IMR-90 (cell line): ENCODE results near the gene ADCYAP1R1. TPM values are rescaled to one million over a fixed set of nuclear protein-coding genes. Genes with fewer than 3 reads are reported as not detected.

Experiments used
- ATAC-seq: fragments of 200-7000 bp; cut with Tn5 transposase; 2 replicates; pipeline ENCODE4 v1.9.1; 2020; ENCODE audit warnings: low read depth, mild to moderate bottlenecking, moderate library complexity
- BruUV-seq: library from RNA; stranded (reverse); fragments of 400-500 nt; replicated peaks from 2 replicates; lab custom pipeline; 2021; lab: Mats Ljungman, UMichigan
- CTCF ChIA-PET: fragments of 300-600 bp; formaldehyde crosslinking; extraction: SDS; loops from one replicate; lab custom pipeline; 2021; ENCODE audit warnings: antibody characterized with exemption; lab: Yijun Ruan, JAX
- POLR2A ChIA-PET: fragments of 300-600 bp; sonication (Branson Sonifier 250); formaldehyde crosslinking; loops from one replicate; lab custom pipeline; 2022; ENCODE audit warnings: antibody characterized with exemption; ENCODE audit not compliant: unreplicated experiment; lab: Charles Lee
- DNase-seq: peaks from one replicate; pipeline ENCODE4 v3.0.0; 2013
- H2AFZ ChIP-seq: replicated peaks from 2 replicates; pipeline ENCODE3; 2013; ENCODE audit warnings: low read length, mild to moderate bottlenecking; ENCODE audit not compliant: poor library complexity
- H2AK5ac ChIP-seq: 2 replicates; pipeline ENCODE4 v1.6.1; 2013; ENCODE audit warnings: low read depth, low read length, inconsistent platforms
- H2AK9ac ChIP-seq: replicated peaks from 2 replicates; pipeline ENCODE3; 2013; ENCODE audit warnings: mild to moderate bottlenecking, low read depth, low read length, moderate library complexity; ENCODE audit not compliant: poor library complexity
- H2BK120ac ChIP-seq: 2 replicates; pipeline ENCODE4 v1.6.1; 2013; ENCODE audit warnings: low read depth, low read length, inconsistent platforms
- H2BK15ac ChIP-seq: 3 replicates; pipeline ENCODE4 v1.6.1; 2013; ENCODE audit warnings: low read depth, low read length, inconsistent platforms
- H2BK20ac ChIP-seq: 2 replicates; pipeline ENCODE4 v1.6.1; 2013; ENCODE audit warnings: low read depth, mild to moderate bottlenecking, inconsistent platforms, low read length, moderate library complexity
- H2BK5ac ChIP-seq: 2 replicates; pipeline ENCODE4 v1.6.1; 2013; ENCODE audit warnings: mild to moderate bottlenecking, low read depth, low read length, inconsistent platforms; ENCODE audit not compliant: poor library complexity, severe bottlenecking
- H3K14ac ChIP-seq: replicated peaks from 2 replicates; pipeline ENCODE4 v1.6.1; 2013; ENCODE audit warnings: low read depth, low read length, inconsistent platforms
- H3K18ac ChIP-seq: 2 replicates; pipeline ENCODE4 v1.6.1; 2013; ENCODE audit warnings: low read depth, low read length, control low read depth
- H3K23ac ChIP-seq: 2 replicates; pipeline ENCODE4 v1.6.1; 2013; ENCODE audit warnings: low read depth, low read length, inconsistent platforms
- H3K27ac ChIP-seq: 2 replicates; pipeline ENCODE4 v1.5.1; 2013; ENCODE audit warnings: mild to moderate bottlenecking, control low read depth, low read length; ENCODE audit not compliant: insufficient read depth
- H3K27me3 ChIP-seq: 2 replicates; pipeline ENCODE4 v1.6.1; 2013; ENCODE audit warnings: low read length; ENCODE audit not compliant: control insufficient read depth, insufficient read depth
- H3K36me3 ChIP-seq: 2 replicates; pipeline ENCODE4 v1.6.1; 2013; ENCODE audit warnings: low read length, mixed read lengths; ENCODE audit not compliant: control insufficient read depth, insufficient read depth
- H3K4ac ChIP-seq: 2 replicates; pipeline ENCODE4 v1.6.1; 2013; ENCODE audit warnings: low read depth, low read length, inconsistent platforms
- H3K4me1 ChIP-seq: 2 replicates; pipeline ENCODE4 v1.6.1; 2013; ENCODE audit warnings: low read length, mixed read lengths; ENCODE audit not compliant: control insufficient read depth, insufficient read depth
- H3K4me2 ChIP-seq: 2 replicates; pipeline ENCODE4 v1.6.1; 2013; ENCODE audit warnings: low read depth, mild to moderate bottlenecking, control low read depth, low read length, moderate library complexity
- H3K4me3 ChIP-seq: 2 replicates; pipeline ENCODE4 v1.5.1; 2013; ENCODE audit warnings: low read depth, mild to moderate bottlenecking, control low read depth, low read length, moderate library complexity; ENCODE audit not compliant: insufficient read depth
- H3K56ac ChIP-seq: 2 replicates; pipeline ENCODE4 v1.6.1; 2013; ENCODE audit warnings: low read length, inconsistent platforms; ENCODE audit not compliant: insufficient read depth; ENCODE audit errors: extremely low read depth
- H3K79me1 ChIP-seq, 2 experiments: 2 replicates each; pipeline ENCODE4 v1.6.1; 2013; ENCODE audit warnings: low read length in 2 of 2, inconsistent platforms in 1 of 2, low read depth in 1 of 2
- H3K9ac ChIP-seq: 2 replicates; pipeline ENCODE4 v1.6.1; 2013; ENCODE audit warnings: low read depth, low read length, control low read depth
- H3K9me1 ChIP-seq: 2 replicates; pipeline ENCODE4 v1.6.1; 2013; ENCODE audit warnings: low read length, inconsistent platforms; ENCODE audit not compliant: insufficient read depth
- H3K9me3 ChIP-seq: 2 replicates; pipeline ENCODE4 v1.6.1; 2013; ENCODE audit warnings: low read length; ENCODE audit not compliant: control insufficient read depth, insufficient read depth
- H4K20me1 ChIP-seq: 2 replicates; pipeline ENCODE4 v1.6.1; 2013; ENCODE audit warnings: low read length, inconsistent platforms; ENCODE audit not compliant: insufficient read depth
- H4K5ac ChIP-seq: 2 replicates; pipeline ENCODE4 v1.6.1; 2013; ENCODE audit warnings: mild to moderate bottlenecking, low read depth, low read length, control low read depth
- H4K8ac ChIP-seq, 2 experiments: 2 replicates each; pipeline ENCODE4 v1.6.1; 2013; ENCODE audit warnings: low read depth in 2 of 2, low read length in 2 of 2, control low read depth in 1 of 2, inconsistent platforms in 1 of 2
- H4K91ac ChIP-seq: 2 replicates; pipeline ENCODE4 v1.6.1; 2013; ENCODE audit warnings: low read depth, low read length, inconsistent platforms; ENCODE audit not compliant: insufficient read depth
- BHLHE40 ChIP-seq: fragments of 150-350 bp; IDR thresholded peaks from 2 replicates; pipeline ENCODE4 v1.6.1; 2016; ENCODE audit warnings: mild to moderate bottlenecking, low read depth, low read length
- CEBPB ChIP-seq: IDR thresholded peaks from 2 replicates; pipeline ENCODE4 v1.6.1; 2012; ENCODE audit warnings: low read depth, low read length, improper control_type of control experiment
- CHD1 ChIP-seq: IDR thresholded peaks from 2 replicates; pipeline ENCODE4 v1.6.1; 2012; ENCODE audit warnings: low read depth, low read length, improper control_type of control experiment
- ELK1 ChIP-seq: fragments of 150-350 bp; IDR thresholded peaks from 2 replicates; pipeline ENCODE4 v1.6.1; 2016; ENCODE audit warnings: low read depth, mild to moderate bottlenecking, low read length, moderate library complexity, borderline replicate concordance
- MAFK ChIP-seq: IDR thresholded peaks from 2 replicates; pipeline ENCODE4 v1.6.1; 2012; ENCODE audit warnings: low read depth, low read length, improper control_type of control experiment
- MAZ ChIP-seq: IDR thresholded peaks from 2 replicates; pipeline ENCODE4 v1.6.1; 2012; ENCODE audit warnings: low read depth, mild to moderate bottlenecking, low read length, improper control_type of control experiment, moderate library complexity, borderline replicate concordance
- MXI1 ChIP-seq: IDR thresholded peaks from 2 replicates; pipeline ENCODE4 v1.6.1; 2012; ENCODE audit warnings: low read depth, mild to moderate bottlenecking, low read length, moderate library complexity, borderline replicate concordance
- NFE2L2 ChIP-seq: fragments of 150-350 bp; IDR thresholded peaks from 2 replicates; pipeline ENCODE4 v1.6.1; 2016; ENCODE audit warnings: low read depth, mild to moderate bottlenecking, low read length
- RAD21 ChIP-seq: IDR thresholded peaks from 2 replicates; pipeline ENCODE4 v1.6.1; 2012; ENCODE audit warnings: low read length, improper control_type of control experiment
- RCOR1 ChIP-seq: IDR thresholded peaks from 2 replicates; pipeline ENCODE4 v1.6.1; 2012; ENCODE audit warnings: mild to moderate bottlenecking, low read length, improper control_type of control experiment; ENCODE audit not compliant: insufficient replicate concordance
- RFX5 ChIP-seq: IDR thresholded peaks from 2 replicates; pipeline ENCODE4 v1.8.0; 2012; ENCODE audit warnings: low read depth, mild to moderate bottlenecking, low read length, moderate library complexity
- SMC3 ChIP-seq: fragments of 150-350 bp; IDR thresholded peaks from 2 replicates; pipeline ENCODE4 v1.6.1; 2016; ENCODE audit warnings: low read depth, mild to moderate bottlenecking, antibody characterized with exemption, low read length, moderate library complexity
- WGBS, 2 experiments: methylation state at CpG; one replicate each; pipeline versions ENCODE4 v1.1.5 to v1.1.7; 2013; ENCODE audit warnings: missing lambda C conversion rate in 2 of 2; ENCODE audit not compliant: insufficient read length in 1 of 2; ENCODE audit errors: extremely low coverage in 2 of 2; 5-methylcytosine and 5-hydroxymethylcytosine counted together
- dilution Hi-C: fragments of 300-500 bp; cut with HindIII; formaldehyde crosslinking; loops from one replicate; pipeline ENCODE4 v1.14.3; 2018; ENCODE audit warnings: low sequenced_read_pairs; ENCODE audit not compliant: unreplicated experiment
- in situ Hi-C: fragments of 300-500 bp; cut with MboI; formaldehyde crosslinking; loops from 3 replicates; pipeline ENCODE4 v1.14.3; 2019; ENCODE audit warnings: low sequenced_read_pairs, inconsistent platforms, mixed read lengths
- intact Hi-C: fragments of 100-400 bp; cut with micrococcal nuclease; formaldehyde crosslinking; loops from 2 replicates; pipeline ENCODE4 v1.10.0; 2022
- polyA plus RNA-seq, 3 experiments: library from polyadenylated mRNA; depleted of rRNA; stranded (reverse); fragments of >200 nt; gene quantifications; 2 replicates each; pipeline ENCODE4 v1.2.3, GENCODE V29; 2012; ENCODE audit warnings: low replicate concordance in 1 of 3
- total RNA-seq: library from RNA; depleted of rRNA; stranded (reverse); fragments of >200 nt; gene quantifications from 2 replicates; pipeline ENCODE4 v1.2.3, GENCODE V29; 2012

The ADCYAP1R1 gene
- total and polyA plus RNA-seq, 2 of the 4 experiments (the other 2 are of a cell fraction) = not detected

- no peak overlapping the region for H2BK20ac ChIP-seq
- H3K27me3 ChIP-seq = peaks cover 8% of the 10 kb centered on the region
- no peak for DNase-seq
- no peaks in the 10 kb centered on the region for H3K9me1 ChIP-seq
- H3K27ac ChIP-seq = no peak overlapping the region
- H2BK5ac ChIP-seq = no peak overlapping the region
- no peak overlapping the region for H3K23ac ChIP-seq
- no peaks in the 10 kb centered on the region for H3K36me3 ChIP-seq
- 50% methylated on average over 2 of the region's 3 CpGs; no CpG with 5 or more reads in 1 of the 2 experiments for WGBS, 2 experiments
- no peak overlapping the region for H3K14ac ChIP-seq
- no peak overlapping the region for H3K18ac ChIP-seq
- no peak overlapping the region for H3K4me3 ChIP-seq
- ChIA-PET POLR2A (no interaction called here), CTCF (no interaction called here)
- no peak overlapping the region for H3K9ac ChIP-seq
- H2BK120ac ChIP-seq = no peak overlapping the region
- H4K5ac ChIP-seq = no peak overlapping the region
- H3K4ac ChIP-seq = no peak overlapping the region
- H4K20me1 ChIP-seq = no peaks in the 10 kb centered on the region; the same call in 1 of the 2 replicates
- in situ Hi-C loops (no loop called here), dilution Hi-C loops (no loop called here), intact Hi-C loops (no loop called here)
- no peak overlapping the region for H3K56ac ChIP-seq
- BruUV-seq = no TSS peak
- ATAC-seq = no peak
- H3K9me3 ChIP-seq = no peaks in the 10 kb centered on the region
- no peak overlapping the region for H2AK9ac ChIP-seq
- no peak overlapping the region for H4K8ac ChIP-seq
- no peak overlapping the region for H3K4me2 ChIP-seq
- TF ChIP-seq MAFK (no peak), BHLHE40 (no peak), RFX5 (no peak), RCOR1 (no peak), SMC3 (no peak), NFE2L2 (no peak), CHD1 (no peak), RAD21 (no peak), CEBPB (no peak), MXI1 (no peak), ELK1 (no peak), MAZ (no peak)
- no peak overlapping the region for H2AK5ac ChIP-seq
- no peak overlapping the region for H2BK15ac ChIP-seq
- H2AFZ ChIP-seq = no peak overlapping the region
- H3K79me1 ChIP-seq = no peaks in the 10 kb centered on the region
- no peak overlapping the region for H4K91ac ChIP-seq
- H3K4me1 ChIP-seq = no peaks in the 10 kb centered on the region
Measured at GRCh38 chr7:31100871-31101270, 48.8 kb downstream of the ADCYAP1R1 start.
